Right atrium auricular region (tissue), 2 donors: Measurements from ENCODE around the gene SHANK2. TPM values are rescaled to one million over a fixed set of nuclear protein-coding genes. Genes with fewer than 3 reads are reported as not detected.

Experiments
- DNase-seq: peaks from one replicate; pipeline ENCODE4 v3.0.0-alpha.2; 2019; ENCODE audit warnings: low spot score
- H3K27ac ChIP-seq, 2 donors: fragments of 200-600 bp; sonication (generic); 1 replicate in 1 of 2; 2 replicates in 1 of 2; pipeline ENCODE4 v1.5.1; 2016 to 2019
- H3K27me3 ChIP-seq, 2 donors: fragments of 200-600 bp; sonication (generic); one replicate each; pipeline versions ENCODE4 v1.5.1 to v1.6.0; 2017 to 2019
- H3K36me3 ChIP-seq: fragments of 200-600 bp; sonication (generic); one replicate; pipeline ENCODE4 v1.5.1; 2016
- H3K4me1 ChIP-seq, 2 donors: fragments of 200-600 bp; sonication (generic); one replicate each; pipeline versions ENCODE4 v1.5.1 to v1.6.0; 2017 to 2019
- H3K4me3 ChIP-seq, 2 donors: fragments of 200-600 bp; sonication (generic); 1 replicate in 1 of 2; 2 replicates in 1 of 2; pipeline ENCODE4 v1.5.1; 2017 to 2019; ENCODE audit warnings: mild to moderate bottlenecking in 1 of 2, moderate library complexity in 1 of 2
- H3K9me3 ChIP-seq, 2 donors: fragments of 200-600 bp; sonication (generic); one replicate each; pipeline ENCODE4 v1.5.1; 2019
- CTCF ChIP-seq, 2 donors: fragments of 200-600 bp; sonication (generic); IDR thresholded peaks; one replicate each; pipeline ENCODE4 v1.5.1; 2019; ENCODE audit warnings: antibody characterized with exemption in 2 of 2
- total RNA-seq, 2 donors: library from RNA; depleted of rRNA; stranded (reverse); fragments of >200 nt; gene quantifications; one replicate each; pipeline ENCODE4 v1.1.0, GENCODE V29; 2016

Gene SHANK2
- total RNA-seq, 2 donors from 2014 or later: 0.07 to 0.35 TPM

- no peaks in the 10 kb centered on the region for H3K36me3 ChIP-seq
- TF ChIP-seq CTCF (IDR thresholded peaks at IDR 0.05): no peak
- DNase-seq: no peak
- H3K4me3 ChIP-seq: no peak overlapping the region
- no peaks in the 10 kb centered on the region for H3K4me1 ChIP-seq
- H3K27me3 ChIP-seq: no peaks in the 10 kb centered on the region
- no peaks in the 10 kb centered on the region for H3K9me3 ChIP-seq
- H3K27ac ChIP-seq: no peak overlapping the region
Measured at GRCh38 chr11:71240061-71240690, 12.2 kb downstream of the SHANK2 start.

- no peaks in the 10 kb centered on the region for H3K9me3 ChIP-seq
- no peaks in the 10 kb centered on the region for H3K36me3 ChIP-seq
- no peaks in the 10 kb centered on the region for H3K4me1 ChIP-seq
- H3K27ac ChIP-seq: no peak overlapping the region
- TF ChIP-seq CTCF (IDR thresholded peaks at IDR 0.05): no peak
- no peak for DNase-seq
- no peaks in the 10 kb centered on the region for H3K27me3 ChIP-seq
- H3K4me3 ChIP-seq: no peak overlapping the region
Measured at GRCh38 chr11:71239581-71239980, 12.8 kb downstream of the SHANK2 start.

DNA sequence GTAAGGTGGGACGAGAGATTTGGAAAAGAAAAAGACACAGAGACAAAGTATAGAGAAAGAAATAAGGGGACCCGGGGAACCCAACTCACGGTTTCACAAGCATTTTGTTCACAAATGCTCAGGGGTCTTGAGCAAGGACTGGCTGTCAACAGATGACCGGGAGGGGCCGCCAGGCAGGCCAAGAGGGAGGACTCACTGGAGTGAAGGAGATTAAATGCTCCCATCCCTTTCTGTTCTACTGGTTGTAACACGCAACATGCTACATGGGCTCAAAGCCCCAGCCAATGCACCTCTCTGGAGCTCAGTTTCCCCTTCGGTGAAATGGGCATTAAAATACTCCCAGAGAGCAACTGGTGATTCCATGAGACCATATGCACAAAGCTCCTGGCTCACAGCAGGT lies 13.4 kb downstream of the SHANK2 start:
- H3K36me3 ChIP-seq: no peaks in the 10 kb centered on the region
- H3K27me3 ChIP-seq: no peaks in the 10 kb centered on the region
- no peak overlapping the region for H3K4me3 ChIP-seq
- no peaks in the 10 kb centered on the region for H3K4me1 ChIP-seq
- DNase-seq: no peak
- H3K9me3 ChIP-seq: no peaks in the 10 kb centered on the region
- TF ChIP-seq CTCF (IDR thresholded peaks at IDR 0.05): no peak
- H3K27ac ChIP-seq: no peak overlapping the region

- no peak for TF ChIP-seq CTCF (IDR thresholded peaks at IDR 0.05)
- no peaks in the 10 kb centered on the region for H3K27me3 ChIP-seq
Measured at GRCh38 chr11:71238285-71238875, 14.0 kb downstream of the SHANK2 start.

GRCh38 chr11:71237853-71238252 lies 14.5 kb downstream of the SHANK2 start:
- Histone ChIP-seq H3K36me3 (no peaks in the 10 kb centered on the region), H3K27me3 (no peaks in the 10 kb centered on the region), H3K4me1 (no peaks in the 10 kb centered on the region), H3K9me3 (no peaks in the 10 kb centered on the region), H3K4me3 (no peak overlapping the region), H3K27ac (no peak overlapping the region)
- no peak for TF ChIP-seq CTCF (IDR thresholded peaks at IDR 0.05)
- DNase-seq: no peak

More at GRCh38 chr11:71238285-71238875, 14.0 kb downstream of the SHANK2 start:
- DNase-seq: no peak
- Histone ChIP-seq H3K4me1 (no peaks in the 10 kb centered on the region), H3K27ac (no peak overlapping the region), H3K36me3 (no peaks in the 10 kb centered on the region), H3K9me3 (no peaks in the 10 kb centered on the region), H3K4me3 (no peak overlapping the region)
